ENCODE data around the gene C1orf232. TPM values are rescaled to one million over a fixed set of nuclear protein-coding genes. Genes with fewer than 3 reads are reported as not detected.

Gene C1orf232
- total and polyA plus RNA-seq, 2 experiments from 2014 or later = not detected

- TF ChIP-seq, protein P1, sequence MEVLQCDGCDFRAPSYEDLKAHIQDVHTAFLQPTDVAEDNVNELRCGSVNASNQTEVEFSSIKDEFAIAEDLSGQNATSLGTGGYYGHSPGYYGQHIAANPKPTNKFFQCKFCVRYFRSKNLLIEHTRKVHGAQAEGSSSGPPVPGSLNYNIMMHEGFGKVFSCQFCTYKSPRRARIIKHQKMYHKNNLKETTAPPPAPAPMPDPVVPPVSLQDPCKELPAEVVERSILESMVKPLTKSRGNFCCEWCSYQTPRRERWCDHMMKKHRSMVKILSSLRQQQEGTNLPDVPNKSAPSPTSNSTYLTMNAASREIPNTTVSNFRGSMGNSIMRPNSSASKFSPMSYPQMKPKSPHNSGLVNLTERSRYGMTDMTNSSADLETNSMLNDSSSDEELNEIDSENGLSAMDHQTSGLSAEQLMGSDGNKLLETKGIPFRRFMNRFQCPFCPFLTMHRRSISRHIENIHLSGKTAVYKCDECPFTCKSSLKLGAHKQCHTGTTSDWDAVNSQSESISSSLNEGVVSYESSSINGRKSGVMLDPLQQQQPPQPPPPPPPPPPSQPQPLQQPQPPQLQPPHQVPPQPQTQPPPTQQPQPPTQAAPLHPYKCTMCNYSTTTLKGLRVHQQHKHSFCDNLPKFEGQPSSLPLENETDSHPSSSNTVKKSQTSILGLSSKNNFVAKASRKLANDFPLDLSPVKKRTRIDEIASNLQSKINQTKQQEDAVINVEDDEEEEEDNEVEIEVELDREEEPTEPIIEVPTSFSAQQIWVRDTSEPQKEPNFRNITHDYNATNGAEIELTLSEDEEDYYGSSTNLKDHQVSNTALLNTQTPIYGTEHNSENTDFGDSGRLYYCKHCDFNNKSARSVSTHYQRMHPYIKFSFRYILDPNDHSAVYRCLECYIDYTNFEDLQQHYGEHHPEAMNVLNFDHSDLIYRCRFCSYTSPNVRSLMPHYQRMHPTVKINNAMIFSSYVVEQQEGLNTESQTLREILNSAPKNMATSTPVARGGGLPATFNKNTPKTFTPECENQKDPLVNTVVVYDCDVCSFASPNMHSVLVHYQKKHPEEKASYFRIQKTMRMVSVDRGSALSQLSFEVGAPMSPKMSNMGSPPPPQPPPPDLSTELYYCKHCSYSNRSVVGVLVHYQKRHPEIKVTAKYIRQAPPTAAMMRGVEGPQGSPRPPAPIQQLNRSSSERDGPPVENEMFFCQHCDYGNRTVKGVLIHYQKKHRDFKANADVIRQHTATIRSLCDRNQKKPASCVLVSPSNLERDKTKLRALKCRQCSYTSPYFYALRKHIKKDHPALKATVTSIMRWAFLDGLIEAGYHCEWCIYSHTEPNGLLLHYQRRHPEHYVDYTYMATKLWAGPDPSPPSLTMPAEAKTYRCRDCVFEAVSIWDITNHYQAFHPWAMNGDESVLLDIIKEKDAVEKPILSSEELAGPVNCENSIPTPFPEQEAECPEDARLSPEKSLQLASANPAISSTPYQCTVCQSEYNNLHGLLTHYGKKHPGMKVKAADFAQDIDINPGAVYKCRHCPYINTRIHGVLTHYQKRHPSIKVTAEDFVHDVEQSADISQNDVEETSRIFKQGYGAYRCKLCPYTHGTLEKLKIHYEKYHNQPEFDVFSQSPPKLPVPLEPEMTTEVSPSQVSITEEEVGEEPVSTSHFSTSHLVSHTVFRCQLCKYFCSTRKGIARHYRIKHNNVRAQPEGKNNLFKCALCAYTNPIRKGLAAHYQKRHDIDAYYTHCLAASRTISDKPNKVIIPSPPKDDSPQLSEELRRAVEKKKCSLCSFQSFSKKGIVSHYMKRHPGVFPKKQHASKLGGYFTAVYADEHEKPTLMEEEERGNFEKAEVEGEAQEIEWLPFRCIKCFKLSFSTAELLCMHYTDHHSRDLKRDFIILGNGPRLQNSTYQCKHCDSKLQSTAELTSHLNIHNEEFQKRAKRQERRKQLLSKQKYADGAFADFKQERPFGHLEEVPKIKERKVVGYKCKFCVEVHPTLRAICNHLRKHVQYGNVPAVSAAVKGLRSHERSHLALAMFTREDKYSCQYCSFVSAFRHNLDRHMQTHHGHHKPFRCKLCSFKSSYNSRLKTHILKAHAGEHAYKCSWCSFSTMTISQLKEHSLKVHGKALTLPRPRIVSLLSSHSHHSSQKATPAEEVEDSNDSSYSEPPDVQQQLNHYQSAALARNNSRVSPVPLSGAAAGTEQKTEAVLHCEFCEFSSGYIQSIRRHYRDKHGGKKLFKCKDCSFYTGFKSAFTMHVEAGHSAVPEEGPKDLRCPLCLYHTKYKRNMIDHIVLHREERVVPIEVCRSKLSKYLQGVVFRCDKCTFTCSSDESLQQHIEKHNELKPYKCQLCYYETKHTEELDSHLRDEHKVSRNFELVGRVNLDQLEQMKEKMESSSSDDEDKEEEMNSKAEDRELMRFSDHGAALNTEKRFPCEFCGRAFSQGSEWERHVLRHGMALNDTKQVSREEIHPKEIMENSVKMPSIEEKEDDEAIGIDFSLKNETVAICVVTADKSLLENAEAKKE (CRISPR knock-in tag; IDR thresholded peaks at IDR 0.05) = no peak
- TF ChIP-seq ZNF114 (CRISPR knock-in tag; IDR thresholded peaks at IDR 0.05) (no peak), EZH2phosphoT487 (IDR thresholded peaks at IDR 0.05; ENCODE audit: unreplicated experiment) (no peak), POLR2AphosphoS5 (IDR thresholded peaks at IDR 0.05; ENCODE audit: low read depth) (no peak), EZH2 (IDR thresholded peaks at IDR 0.05; ENCODE audit: low read depth, unreplicated experiment) (no peak), CTCF (conservative IDR thresholded peaks at IDR 0.05; ENCODE audit: low read depth in 2 of 2) (no peak), JUNB (IDR thresholded peaks at IDR 0.05; ENCODE audit: unreplicated experiment) (no peak), STAT1 (IDR thresholded peaks at IDR 0.05; ENCODE audit: unreplicated experiment) (no peak)
Measured at GRCh38 chr1:26197813-26198212, 29.1 kb upstream of the C1orf232 start (continued).

DNA sequence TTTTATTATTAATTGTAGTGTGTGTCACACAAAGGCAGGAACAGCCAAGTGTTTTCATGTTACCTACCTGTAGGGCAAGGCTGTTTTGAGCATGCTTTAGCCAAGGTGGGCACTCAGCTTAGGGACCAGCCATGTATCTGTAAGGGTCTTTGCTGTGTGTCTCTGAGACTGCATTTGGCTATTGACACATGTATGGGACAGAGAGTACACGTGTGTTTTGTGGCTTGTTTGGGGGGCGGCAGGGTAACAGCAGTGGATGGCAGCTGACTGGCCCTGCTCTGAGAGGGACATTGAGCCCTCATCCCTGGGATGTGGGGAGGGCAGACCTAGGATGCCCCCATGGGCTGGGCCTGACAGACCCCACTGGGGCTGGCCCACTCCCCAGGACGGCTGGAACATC is 28.5 kb upstream of the C1orf232 start:
- no peaks in the 10 kb centered on the region for H3K9me2 ChIP-seq (ENCODE audit: insufficient read depth)
- Mint-ChIP-seq H3K4me1 (peaks cover 25% of the 10 kb centered on the region), H3K9me3 (no peaks in the 10 kb centered on the region), H3K4me3 (no peak overlapping the region), H3K36me3 (ENCODE audit: low read depth) (no peaks in the 10 kb centered on the region), H3K27me3 (ENCODE audit: insufficient read depth, low read depth, poor library complexity) (peaks cover 15% of the 10 kb centered on the region), H3K27ac (no peak overlapping the region)
- no peaks in the 10 kb centered on the region for H3K4me1 ChIP-seq (ENCODE audit: insufficient read depth)
- H3K79me2 ChIP-seq (replicated peaks; ENCODE audit: insufficient read depth) = no peaks in the 10 kb centered on the region
- no peaks in the 10 kb centered on the region for H3K27me3 ChIP-seq (ENCODE audit: insufficient read depth)
- ATAC-seq = no peak
- H2AFZ ChIP-seq = no peak overlapping the region
- no peak overlapping the region for H3K27ac ChIP-seq (ENCODE audit: low read depth)
- no peak for DNase-seq (ENCODE audit: low spot score)
- H3K4me3 ChIP-seq = no peak overlapping the region
- H3K4me2 ChIP-seq = no peak overlapping the region
- H3K36me3 ChIP-seq (ENCODE audit: insufficient read depth) = no peaks in the 10 kb centered on the region
- no peaks in the 10 kb centered on the region for H3F3A ChIP-seq (replicated peaks; ENCODE audit: low read depth)
- H4K20me1 ChIP-seq (replicated peaks; ENCODE audit: insufficient read depth) = no peaks in the 10 kb centered on the region
- TF ChIP-seq EZH2phosphoT487 (IDR thresholded peaks at IDR 0.05; ENCODE audit: unreplicated experiment) (no peak), EZH2 (IDR thresholded peaks at IDR 0.05; ENCODE audit: low read depth, unreplicated experiment) (no peak)
- TF ChIP-seq, protein P1 (CRISPR knock-in tag; IDR thresholded peaks at IDR 0.05) = no peak
